Fibroblast of skin of abdomen (primary cell): ENCODE results near the gene CRTAC1.

Source experiments
- DNase-seq: peaks from one replicate; pipeline ENCODE4 v3.0.0-alpha.2; 2013

The CRTAC1 gene

GRCh38 chr10:97974100-97974499, 56.3 kb downstream of the CRTAC1 start:
- DNase-seq, result no peak

DNA sequence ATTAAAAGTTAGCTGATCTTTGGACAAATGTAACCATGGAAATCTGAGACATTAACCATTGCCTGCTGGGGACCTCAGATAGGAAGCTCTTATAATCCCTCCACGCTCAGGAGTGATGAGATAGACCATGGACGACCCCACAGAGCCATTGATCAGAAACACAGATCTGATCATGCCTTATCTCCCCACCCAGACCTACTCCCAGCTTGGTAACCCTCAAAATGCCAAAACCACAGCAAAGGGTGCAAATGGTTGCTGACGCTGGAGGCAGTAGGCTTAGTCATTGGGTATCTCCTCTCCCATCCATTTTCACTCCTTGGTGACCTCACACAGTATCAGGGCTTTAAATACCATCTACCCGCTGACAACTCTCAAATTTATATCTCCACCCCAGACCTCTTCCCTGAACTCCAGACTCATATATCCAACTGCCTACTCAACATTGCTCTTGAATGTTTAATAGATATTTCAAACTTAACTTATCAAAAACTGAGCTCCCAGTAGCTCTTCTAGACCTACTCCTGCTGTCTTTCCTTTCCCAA, 60.8 kb downstream of the CRTAC1 start:
- no peak for DNase-seq

DNA sequence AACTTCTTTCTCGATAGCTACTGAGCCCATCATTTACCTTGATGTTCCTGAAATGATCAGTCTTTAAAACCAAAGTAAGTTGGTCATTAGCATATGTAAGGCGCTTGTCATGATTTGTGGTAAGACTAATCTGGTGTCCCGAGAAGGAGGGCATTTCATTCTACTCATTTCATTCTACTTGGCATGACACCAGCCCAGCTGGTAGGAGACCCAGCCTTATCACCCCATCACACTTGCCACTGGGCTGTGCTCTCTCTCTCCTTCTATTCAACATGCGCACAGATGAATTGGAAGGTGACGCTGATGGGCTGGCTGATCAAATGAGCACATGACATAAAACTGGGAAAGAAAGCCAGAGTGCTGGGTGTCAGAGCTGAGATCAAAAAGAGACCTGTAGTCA, 65.7 kb downstream of the CRTAC1 start:
- DNase-seq, result no peak

DNA sequence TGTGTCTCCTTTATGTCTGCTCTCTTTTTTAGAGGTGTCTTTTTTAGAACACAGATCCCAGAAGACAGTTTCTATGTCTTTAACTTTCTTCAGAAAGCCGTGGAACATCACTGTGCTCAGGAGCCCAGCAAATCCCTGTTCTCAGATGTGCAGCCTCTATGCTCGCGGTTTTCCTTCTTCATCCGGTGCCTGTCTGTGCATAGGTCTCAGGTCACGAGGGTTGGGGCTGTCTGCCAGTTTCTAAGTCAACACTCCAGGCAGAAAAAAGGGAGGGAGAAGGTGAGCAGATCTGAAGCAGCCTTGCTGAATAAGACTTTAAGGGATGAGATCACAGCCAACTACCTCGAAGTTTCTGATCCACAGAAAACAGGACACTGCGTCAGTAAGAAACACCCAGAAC, 68.5 kb downstream of the CRTAC1 start:
- DNase-seq, result no peak

- no peak for DNase-seq
Observed at GRCh38 chr10:97960269-97961056, 70.0 kb downstream of the CRTAC1 start.

DNA sequence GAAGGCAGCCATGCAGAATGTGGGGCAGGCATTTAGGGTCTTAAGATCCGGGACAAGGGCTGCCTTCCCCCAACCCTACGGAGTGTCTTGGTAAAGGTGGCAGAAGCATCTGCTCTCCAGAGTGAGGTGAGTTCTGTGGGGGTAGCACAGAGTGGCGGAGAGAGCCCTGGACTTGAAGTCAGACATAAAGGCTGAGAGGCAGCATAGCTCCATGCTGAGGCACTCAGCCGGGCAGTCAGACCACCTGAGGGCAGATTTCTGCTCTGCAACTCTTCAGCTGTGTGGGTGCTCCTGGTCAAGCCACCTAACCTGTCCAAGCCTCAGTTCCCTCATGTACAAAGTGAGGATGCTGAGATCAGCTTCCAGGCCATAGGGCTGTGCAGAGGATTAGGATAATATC, 81.0 kb downstream of the CRTAC1 start:
- DNase-seq, result no peak

- no peak for DNase-seq
Observed at GRCh38 chr10:97948822-97949221, 81.6 kb downstream of the CRTAC1 start.

DNA sequence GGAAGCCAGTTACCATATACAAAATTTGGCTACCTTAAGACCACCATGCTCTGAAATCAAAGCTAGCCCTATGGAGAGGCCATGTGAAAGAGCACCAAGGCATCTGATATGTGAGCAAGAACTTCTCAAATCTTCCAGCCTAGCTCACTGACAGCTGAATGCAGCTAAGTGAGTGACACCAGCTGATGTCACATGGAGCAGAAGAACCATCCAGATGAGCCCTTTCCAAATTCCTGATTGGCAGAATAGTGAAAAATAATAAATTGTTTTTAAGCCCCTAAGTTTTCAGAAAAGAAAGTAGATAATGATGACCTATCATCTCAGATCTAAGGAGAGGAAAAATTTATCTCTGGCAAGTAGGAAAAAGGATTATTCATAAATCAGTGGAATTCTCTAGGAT, 85.6 kb downstream of the CRTAC1 start:
- no peak for DNase-seq

GRCh38 chr10:97943294-97943693, 87.1 kb downstream of the CRTAC1 start:
- DNase-seq, result no peak

GRCh38 chr10:97940534-97940933, 89.9 kb downstream of the CRTAC1 start:
- no peak for DNase-seq

GRCh38 chr10:97939446-97939990, 90.9 kb downstream of the CRTAC1 start:
- no peak for DNase-seq

- no peak for DNase-seq
Observed at GRCh38 chr10:97937928-97938327, 92.5 kb downstream of the CRTAC1 start.

DNA sequence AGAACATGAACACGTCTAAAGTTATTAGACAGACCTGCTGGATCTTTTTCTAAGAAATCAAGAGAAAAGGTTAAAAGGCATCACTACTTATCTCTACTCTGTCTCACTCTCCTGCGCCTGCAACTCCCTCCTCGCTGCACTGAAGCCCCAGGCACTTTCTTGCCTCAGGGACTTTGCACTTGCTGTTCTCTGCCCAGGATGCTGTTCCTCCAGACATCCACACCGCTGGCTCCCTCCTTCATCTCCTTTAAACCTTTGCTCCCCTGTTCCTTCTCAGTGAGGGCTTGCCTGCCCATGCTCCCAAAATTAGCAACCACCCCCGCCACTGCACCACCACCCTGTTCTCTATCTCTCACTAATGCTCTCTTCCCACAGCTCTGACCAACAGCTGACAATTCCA, 93.4 kb downstream of the CRTAC1 start:
- DNase-seq, result no peak

- DNase-seq, result no peak
Observed at GRCh38 chr10:97936126-97936525, 94.3 kb downstream of the CRTAC1 start.

GRCh38 chr10:97932932-97933530, 97.4 kb downstream of the CRTAC1 start:
- no peak for DNase-seq

- no peak for DNase-seq
Observed at GRCh38 chr10:97931041-97931440, 99.4 kb downstream of the CRTAC1 start.

DNA sequence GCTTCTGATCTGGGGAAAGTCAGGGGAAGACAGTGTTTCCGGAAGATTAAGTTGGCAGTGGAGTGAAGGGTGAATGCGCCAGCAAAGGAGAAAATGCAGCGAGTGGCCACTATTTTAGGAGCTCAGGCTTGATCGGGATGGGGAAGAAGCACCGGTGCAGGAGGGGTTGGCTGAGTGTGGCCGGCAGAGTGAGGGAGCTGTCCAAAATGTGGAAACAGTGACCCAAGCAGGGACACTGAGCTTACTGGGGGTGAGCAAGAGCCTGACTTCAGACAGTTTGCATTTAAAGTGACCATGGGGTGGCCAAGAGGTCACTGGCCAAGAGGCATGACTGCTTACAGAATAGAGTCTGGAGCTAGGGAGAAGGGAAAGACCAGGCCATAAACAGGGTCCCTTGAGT, 101.5 kb downstream of the CRTAC1 start:
- no peak for DNase-seq

- DNase-seq, result no peak
Observed at GRCh38 chr10:97927622-97928021, 102.8 kb downstream of the CRTAC1 start.

GRCh38 chr10:97926055-97926454, 104.4 kb downstream of the CRTAC1 start:
- no peak for DNase-seq

GRCh38 chr10:97925308-97925938, 105.0 kb downstream of the CRTAC1 start:
- DNase-seq, result no peak

DNA sequence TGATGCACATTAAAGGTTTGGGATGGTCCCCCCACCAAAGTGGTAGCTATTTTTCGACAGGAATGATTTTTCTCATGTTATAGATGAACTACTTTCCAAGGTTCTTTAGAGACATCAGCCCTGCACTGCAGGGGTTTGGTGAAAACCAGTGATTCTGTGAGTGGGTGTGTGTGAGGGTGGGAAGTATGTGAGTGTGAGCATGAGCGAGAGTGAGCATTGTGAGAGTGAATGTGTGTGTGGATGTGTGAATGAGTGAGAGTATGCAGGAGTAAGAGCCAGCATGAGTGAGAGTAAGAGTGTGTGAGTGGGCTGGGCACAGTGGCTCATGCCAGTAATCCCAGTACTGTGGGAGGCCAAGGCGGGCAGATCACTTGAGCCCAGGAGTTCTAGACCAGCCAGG, 105.7 kb downstream of the CRTAC1 start:
- no peak for DNase-seq

DNA sequence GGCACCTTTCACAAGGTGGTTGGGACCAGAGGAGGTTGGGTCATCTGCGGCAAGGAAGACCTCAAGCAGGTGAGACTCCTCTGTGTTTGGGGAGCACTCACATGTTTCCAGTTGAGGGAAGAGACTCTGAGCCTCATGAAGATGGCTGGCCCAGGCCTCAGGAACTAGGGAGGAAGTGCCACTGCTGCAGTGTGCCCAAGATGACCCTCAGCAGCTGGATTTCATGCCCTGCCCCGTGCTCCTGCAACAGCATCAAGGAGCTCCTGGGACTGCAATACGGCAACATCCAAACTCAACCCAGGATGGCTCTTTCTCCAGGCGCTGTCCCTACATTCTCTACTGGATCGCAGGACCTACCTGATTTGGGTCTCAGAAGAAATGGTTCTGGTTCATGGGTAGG, 106.9 kb downstream of the CRTAC1 start:
- no peak for DNase-seq

DNA sequence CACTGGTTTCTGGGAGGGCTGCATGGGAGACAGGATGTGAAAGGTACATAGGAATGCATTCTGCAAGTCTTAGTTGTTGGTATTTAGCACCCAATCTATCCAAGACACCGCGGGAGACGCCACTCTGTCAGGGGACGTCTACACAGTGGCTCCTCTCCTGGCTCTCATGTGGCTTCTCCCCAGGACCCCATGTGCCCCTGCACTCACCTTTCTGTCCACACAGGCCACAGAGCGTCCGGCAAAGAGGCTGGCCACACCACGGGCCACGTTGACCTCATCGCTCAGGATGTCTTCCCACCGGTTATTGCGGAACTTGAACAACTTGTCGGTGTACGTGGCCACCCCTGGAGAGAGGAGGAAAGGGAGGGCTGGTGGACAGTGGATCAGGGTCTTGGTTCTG, 107.4 kb downstream of the CRTAC1 start:
- DNase-seq, result no peak
